ENCODE data around the gene RTEL1. TPM values are rescaled to one million over a fixed set of nuclear protein-coding genes. Genes with fewer than 3 reads are reported as not detected.

The RTEL1 gene
- total RNA-seq, 1 donor from 2014 or later: 55.5 TPM

DNA sequence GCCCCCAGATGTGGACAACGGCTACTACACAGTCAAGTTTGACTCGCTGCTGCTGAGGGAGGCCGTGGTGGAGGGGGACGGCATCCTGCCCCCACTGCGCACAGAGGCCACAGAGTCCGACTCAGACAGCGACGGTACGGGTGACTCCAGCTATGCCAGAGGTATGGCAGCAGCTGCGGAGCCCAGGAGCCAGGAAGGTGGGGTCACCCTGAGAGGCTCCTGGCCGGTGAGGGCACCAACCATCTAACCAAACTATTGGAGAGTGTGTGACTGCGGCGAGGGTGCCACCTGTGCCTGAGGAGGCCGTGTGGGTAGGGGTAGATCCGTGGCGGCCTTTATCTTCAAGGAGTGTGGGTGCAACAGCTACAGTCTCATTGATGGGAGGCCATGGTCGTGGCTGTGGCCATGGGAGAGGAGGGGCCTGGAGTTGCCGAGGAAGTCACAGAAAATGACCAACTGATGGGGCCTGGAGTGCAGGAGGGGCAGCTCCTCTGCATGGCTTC, 75.5 kb downstream of the RTEL1 start:
- DNase-seq (ENCODE audit: low spot score): no peak
- no peak overlapping the region for H3K27ac Mint-ChIP-seq
- H3K27me3 Mint-ChIP-seq (ENCODE audit: insufficient read depth): no peaks in the 10 kb centered on the region
- no peak overlapping the region for H3K4me3 Mint-ChIP-seq
- no peaks in the 10 kb centered on the region for H3K9me3 Mint-ChIP-seq
- H3K36me3 Mint-ChIP-seq (ENCODE audit: low read depth): peaks cover 22% of the 10 kb centered on the region
- intact Hi-C loops (cut with micrococcal nuclease): loop anchor here (5.0 to 10.0 kb wide), 2 partner anchors 96 to 241 kb away; partner anchors contain the start of gene SAMD10
- peaks cover 30% of the 10 kb centered on the region for H3K4me1 Mint-ChIP-seq (ENCODE audit: low read depth)

DNA sequence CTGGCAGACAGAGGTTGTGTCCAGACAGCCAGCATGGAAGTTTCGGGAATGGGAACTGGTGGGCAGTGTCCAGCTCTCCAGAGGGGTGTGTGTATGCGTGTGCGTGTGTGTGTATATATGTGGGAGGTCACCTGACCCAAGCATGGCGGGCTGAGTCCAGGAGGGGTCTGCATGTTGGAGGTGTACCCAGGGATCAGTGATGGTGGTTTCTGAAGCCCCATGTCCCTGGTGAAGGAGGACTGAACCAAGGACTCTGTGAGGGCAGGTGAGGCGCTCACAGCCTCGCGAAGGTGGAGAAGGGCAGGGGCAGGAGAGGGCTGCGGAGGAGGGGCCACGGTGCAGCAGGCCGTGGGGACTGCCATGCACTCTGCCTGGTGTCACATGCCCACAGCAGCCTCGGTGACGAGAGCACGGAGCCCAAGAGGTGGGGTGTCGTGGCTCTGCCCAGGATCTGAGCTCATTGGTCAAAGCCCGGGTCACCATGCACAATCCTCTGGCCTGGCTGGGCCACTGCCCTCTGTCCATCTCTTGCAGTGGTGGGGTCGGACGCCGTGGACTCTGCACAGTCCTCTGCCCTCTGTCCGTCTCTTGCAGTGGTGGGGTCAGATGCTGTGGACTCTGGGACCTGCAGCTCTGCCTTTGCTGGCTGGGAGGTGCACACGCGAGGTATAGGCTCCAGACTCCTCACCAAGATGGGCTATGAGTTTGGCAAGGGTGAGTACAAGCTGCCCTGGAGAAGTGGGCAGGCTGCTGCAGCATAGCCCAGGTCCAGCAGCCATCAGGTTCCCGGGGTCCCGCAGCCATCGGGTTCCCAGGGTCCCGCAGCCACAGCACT, 76.2 kb downstream of the RTEL1 start:
- no peak overlapping the region for H3K4me3 Mint-ChIP-seq
- H3K27ac Mint-ChIP-seq: no peak overlapping the region
- peaks cover 20% of the 10 kb centered on the region for H3K36me3 Mint-ChIP-seq (ENCODE audit: low read depth)
- DNase-seq (ENCODE audit: low spot score): no peak
- H3K27me3 Mint-ChIP-seq (ENCODE audit: insufficient read depth): no peaks in the 10 kb centered on the region
- H3K4me1 Mint-ChIP-seq (ENCODE audit: low read depth): peaks cover 25% of the 10 kb centered on the region
- H3K9me3 Mint-ChIP-seq: no peaks in the 10 kb centered on the region
- intact Hi-C loops (cut with micrococcal nuclease): loop anchor here (5.0 to 10.0 kb wide), 2 partner anchors 97 to 240 kb away; partner anchors contain the start of gene SAMD10

DNA sequence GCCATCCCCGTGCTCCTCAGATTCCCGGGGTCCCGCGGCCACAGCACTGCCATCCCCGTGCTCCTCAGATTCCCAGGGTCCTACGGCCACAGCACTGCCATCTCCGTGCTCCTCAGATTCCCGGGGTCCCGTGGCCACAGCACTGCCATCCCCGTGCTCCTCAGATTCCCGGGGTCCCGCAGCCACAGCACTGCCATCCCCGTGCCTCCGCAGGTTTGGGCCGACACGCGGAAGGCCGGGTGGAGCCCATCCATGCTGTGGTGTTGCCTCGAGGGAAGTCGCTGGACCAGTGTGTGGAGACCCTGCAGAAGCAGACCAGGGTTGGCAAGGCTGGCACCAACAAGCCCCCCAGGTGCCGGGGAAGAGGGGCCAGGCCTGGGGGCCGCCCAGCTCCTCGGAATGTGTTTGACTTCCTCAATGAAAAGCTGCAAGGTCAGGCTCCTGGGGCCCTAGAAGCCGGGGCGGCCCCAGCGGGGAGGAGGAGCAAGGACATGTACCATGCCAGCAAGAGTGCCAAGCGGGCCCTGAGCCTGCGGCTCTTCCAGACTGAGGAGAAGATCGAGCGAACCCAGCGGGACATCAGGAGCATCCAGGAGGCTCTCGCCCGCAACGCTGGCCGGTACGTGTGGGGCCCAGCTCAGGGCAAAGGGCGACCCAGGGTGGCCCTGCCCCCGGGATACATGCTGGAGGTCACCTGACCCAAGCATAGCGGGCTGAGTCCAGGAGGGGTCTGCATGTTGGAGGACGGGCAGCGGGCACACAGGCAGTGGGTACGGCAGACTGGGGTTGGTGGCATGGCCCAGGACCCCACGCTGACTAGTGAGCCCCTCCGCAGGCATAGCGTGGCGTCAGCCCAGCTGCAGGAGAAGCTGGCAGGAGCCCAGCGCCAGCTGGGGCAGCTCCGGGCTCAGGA, 77.1 kb downstream of the RTEL1 start:
- intact Hi-C loops (cut with micrococcal nuclease): loop anchor here (5.0 to 10.0 kb wide), 4 partner anchors 98 to 307 kb away; partner anchors contain the start of genes PTK6 and SAMD10
- Mint-ChIP-seq H3K27me3 (ENCODE audit: insufficient read depth) (no peaks in the 10 kb centered on the region), H3K36me3 (ENCODE audit: low read depth) (peaks cover 18% of the 10 kb centered on the region), H3K9me3 (no peaks in the 10 kb centered on the region), H3K4me1 (ENCODE audit: low read depth) (peaks cover 21% of the 10 kb centered on the region), H3K27ac (no peak overlapping the region), H3K4me3 (peak overlapping the region; percentile 79)
- DNase-seq (ENCODE audit: low spot score): no peak

DNA sequence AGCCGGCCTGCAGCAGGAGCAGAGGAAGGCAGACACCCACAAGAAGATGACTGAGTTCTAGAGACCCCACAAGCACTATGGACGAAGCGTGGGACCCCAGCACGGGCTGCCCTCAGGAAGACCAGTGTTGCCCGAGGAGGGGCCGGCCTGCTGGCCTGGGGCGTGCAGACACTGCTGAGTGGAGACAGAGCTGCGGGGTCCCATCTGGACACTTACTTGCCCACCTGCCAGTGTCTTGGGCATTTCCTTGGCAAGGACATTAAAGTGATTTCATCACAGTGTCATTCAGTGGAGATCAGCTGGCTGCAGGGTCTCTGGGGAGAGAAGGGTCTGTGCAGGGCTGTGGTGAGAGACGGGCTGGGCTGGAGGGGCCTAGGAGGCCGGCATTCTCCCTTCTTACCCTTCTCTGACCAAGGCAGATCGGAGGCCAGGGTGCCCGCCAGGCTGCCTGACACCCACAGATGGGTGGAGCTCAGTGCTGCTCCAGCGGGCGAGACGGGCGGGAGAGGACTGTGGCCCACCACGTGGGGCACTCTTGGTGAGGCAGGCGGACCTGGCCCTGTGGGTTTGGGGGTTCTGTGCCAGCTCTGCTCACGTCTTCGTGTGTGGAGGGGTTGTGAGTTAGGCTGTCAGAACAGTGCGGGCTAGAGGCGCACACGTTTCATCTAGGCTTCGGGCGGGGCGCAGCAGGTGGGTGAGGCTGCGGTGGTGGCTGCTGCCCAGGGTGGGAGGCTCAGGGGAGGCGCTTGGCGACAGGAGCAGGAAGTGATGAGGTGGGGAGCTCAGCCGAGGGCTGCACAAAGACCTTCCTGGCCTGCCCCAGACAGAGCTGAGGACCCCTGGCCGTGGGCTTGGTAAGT, 78.0 kb downstream of the RTEL1 start, which contains the start of gene LIME1:
LIME1 (plus strand) TSS at position 806 of the 860 bp plus-strand sequence. CDS start 886 bp downstream, outside the sequence.
- Mint-ChIP-seq H3K36me3 (ENCODE audit: low read depth) (peaks cover 18% of the 10 kb centered on the region), H3K4me1 (ENCODE audit: low read depth) (peaks cover 21% of the 10 kb centered on the region), H3K27me3 (ENCODE audit: insufficient read depth) (no peaks in the 10 kb centered on the region), H3K9me3 (no peaks in the 10 kb centered on the region), H3K27ac (peak within 1 kb of the TSS; percentile 2), H3K4me3 (peak within 1 kb of the TSS; percentile 79)
- intact Hi-C loops (cut with micrococcal nuclease): loop anchor here (5.0 to 10.0 kb wide), 3 partner anchors 199 to 306 kb away; partner anchors contain the start of genes PTK6 and SAMD10
- DNase-seq (ENCODE audit: low spot score): peak; percentile 53

DNA sequence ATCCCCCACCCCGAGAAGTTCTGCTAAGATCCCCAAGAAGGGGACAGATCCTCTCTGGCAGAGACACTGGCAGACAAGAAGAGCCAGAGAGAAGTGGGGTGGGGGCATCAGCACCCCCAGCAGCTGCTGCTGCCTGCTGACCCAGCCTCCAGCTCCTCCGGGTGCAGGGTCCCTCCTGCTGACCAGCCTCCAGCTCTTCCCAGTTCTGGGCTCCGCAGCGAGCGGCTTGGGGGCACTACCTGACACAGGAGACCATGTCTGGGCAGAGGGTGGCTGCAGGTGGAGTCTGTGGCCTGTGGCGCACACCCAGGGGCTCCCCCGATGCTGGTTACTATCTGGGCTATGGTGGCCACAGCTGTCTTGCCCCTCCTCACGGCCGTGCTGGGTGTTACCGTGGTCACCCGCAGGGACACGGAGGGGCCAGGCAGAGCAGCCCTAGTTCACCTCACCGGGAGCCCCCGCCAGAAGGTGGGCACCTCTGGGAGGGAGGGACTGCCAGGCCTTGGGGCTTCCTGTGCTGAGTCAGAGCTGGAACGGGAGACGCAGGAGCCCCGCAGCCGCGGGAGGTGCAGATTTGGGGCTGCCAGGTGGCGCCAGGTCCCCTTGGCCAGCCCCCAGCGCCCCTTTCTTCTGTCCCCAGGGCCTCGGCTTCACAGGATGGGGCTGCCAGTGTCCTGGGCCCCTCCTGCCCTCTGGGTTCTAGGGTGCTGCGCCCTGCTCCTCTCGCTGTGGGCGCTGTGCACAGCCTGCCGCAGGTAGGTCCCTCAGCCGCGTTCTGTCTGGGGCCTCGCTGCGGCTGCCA, 79.0 kb downstream of the RTEL1 start:
- H3K27me3 Mint-ChIP-seq (ENCODE audit: insufficient read depth): no peaks in the 10 kb centered on the region

DNA sequence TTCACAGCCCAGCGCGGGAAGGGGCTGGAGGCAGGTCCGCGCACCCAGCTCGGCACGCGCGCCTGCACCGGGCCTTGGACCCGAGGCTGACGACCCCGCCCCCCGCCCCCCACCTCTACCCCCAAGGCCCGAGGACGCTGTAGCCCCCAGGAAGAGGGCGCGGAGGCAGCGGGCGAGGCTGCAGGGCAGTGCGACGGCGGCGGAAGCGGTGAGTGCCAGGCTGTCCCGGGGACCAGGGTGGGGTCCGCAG, 79.5 kb downstream of the RTEL1 start:
- H3K27me3 Mint-ChIP-seq (ENCODE audit: insufficient read depth): no peaks in the 10 kb centered on the region
- H3K27ac Mint-ChIP-seq: no peak overlapping the region
- H3K36me3 Mint-ChIP-seq (ENCODE audit: low read depth): peaks cover 18% of the 10 kb centered on the region
- H3K9me3 Mint-ChIP-seq: no peaks in the 10 kb centered on the region
- intact Hi-C loops (cut with micrococcal nuclease): loop anchor here (5.0 to 10.0 kb wide), 3 partner anchors 200 to 305 kb away; partner anchors contain the start of genes PTK6 and SAMD10
- peaks cover 21% of the 10 kb centered on the region for H3K4me1 Mint-ChIP-seq (ENCODE audit: low read depth)
- no peak for DNase-seq (ENCODE audit: low spot score)
- H3K4me3 Mint-ChIP-seq: no peak overlapping the region

More for the DNA sequence above, 79.0 kb downstream of the RTEL1 start:
- Mint-ChIP-seq H3K9me3 (no peaks in the 10 kb centered on the region), H3K27ac (no peak overlapping the region), H3K36me3 (ENCODE audit: low read depth) (peaks cover 18% of the 10 kb centered on the region), H3K4me1 (ENCODE audit: low read depth) (peaks cover 21% of the 10 kb centered on the region), H3K4me3 (peak overlapping the region; percentile 79)
- intact Hi-C loops (cut with micrococcal nuclease): loop anchor here (5.0 to 10.0 kb wide), 3 partner anchors 200 to 305 kb away; partner anchors contain the start of genes PTK6 and SAMD10
- no peak for DNase-seq (ENCODE audit: low spot score)

DNA sequence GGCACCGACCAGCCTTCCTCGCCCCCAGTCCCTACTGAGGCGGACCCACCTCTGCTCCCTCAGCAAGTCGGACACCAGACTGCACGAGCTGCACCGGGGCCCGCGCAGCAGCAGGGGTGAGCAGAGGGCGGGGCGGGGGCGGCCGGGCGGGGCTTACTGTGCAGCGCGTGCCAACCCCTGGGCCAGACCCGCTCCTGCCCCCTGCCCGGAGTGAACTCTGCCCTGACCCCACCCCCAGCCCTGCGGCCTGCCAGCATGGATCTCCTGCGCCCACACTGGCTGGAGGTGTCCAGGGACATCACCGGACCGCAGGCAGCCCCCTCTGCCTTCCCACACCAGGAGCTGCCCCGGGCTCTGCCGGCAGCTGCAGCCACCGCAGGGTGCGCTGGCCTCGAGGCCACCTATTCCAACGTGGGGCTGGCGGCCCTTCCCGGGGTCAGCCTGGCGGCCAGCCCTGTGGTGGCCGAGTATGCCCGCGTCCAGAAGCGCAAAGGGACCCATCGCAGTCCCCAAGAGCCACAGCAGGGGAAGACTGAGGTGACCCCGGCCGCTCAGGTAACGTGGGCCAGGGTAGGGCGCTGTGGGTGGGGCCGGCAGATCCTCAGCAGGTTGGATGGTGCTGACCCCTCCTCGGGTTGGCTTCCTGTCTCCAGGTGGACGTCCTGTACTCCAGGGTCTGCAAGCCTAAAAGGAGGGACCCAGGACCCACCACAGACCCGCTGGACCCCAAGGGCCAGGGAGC, 80.0 kb downstream of the RTEL1 start:
- Mint-ChIP-seq H3K27me3 (ENCODE audit: insufficient read depth) (no peaks in the 10 kb centered on the region), H3K36me3 (ENCODE audit: low read depth) (peaks cover 18% of the 10 kb centered on the region), H3K4me1 (ENCODE audit: low read depth) (peaks cover 21% of the 10 kb centered on the region), H3K4me3 (peak overlapping the region; percentile 33), H3K9me3 (no peaks in the 10 kb centered on the region), H3K27ac (no peak overlapping the region)
- DNase-seq (ENCODE audit: low spot score): no peak
- intact Hi-C loops (cut with micrococcal nuclease): loop anchor here (5.0 to 10.0 kb wide), 3 partner anchors 201 to 304 kb away; partner anchors contain the start of genes PTK6 and SAMD10

DNA sequence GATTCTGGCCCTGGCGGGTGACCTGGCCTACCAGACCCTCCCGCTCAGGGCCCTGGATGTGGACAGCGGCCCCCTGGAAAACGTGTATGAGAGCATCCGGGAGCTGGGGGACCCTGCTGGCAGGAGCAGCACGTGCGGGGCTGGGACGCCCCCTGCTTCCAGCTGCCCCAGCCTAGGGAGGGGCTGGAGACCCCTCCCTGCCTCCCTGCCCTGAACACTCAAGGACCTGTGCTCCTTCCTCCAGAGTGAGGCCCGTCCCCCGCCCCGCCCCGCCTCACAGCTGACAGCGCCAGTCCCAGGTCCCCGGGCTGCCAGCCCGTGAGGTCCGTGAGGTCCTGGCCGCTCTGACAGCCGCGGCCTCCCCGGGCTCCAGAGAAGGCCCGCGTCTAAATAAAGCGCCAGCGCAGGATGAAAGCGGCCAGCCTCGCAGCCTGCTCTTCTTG, 80.6 kb downstream of the RTEL1 start:
- DNase-seq (ENCODE audit: low spot score): no peak
- no peak overlapping the region for H3K27ac Mint-ChIP-seq
- peaks cover 17% of the 10 kb centered on the region for H3K36me3 Mint-ChIP-seq (ENCODE audit: low read depth)
- H3K4me1 Mint-ChIP-seq (ENCODE audit: low read depth): peaks cover 18% of the 10 kb centered on the region
- H3K9me3 Mint-ChIP-seq: no peaks in the 10 kb centered on the region
- intact Hi-C loops (cut with micrococcal nuclease): loop anchor here (1.0 to 10.0 kb wide), 4 partner anchors 7 to 304 kb away; partner anchors contain the start of genes PTK6 and SAMD10
- H3K27me3 Mint-ChIP-seq (ENCODE audit: insufficient read depth): no peaks in the 10 kb centered on the region
- peak overlapping the region; percentile 33 for H3K4me3 Mint-ChIP-seq

DNA sequence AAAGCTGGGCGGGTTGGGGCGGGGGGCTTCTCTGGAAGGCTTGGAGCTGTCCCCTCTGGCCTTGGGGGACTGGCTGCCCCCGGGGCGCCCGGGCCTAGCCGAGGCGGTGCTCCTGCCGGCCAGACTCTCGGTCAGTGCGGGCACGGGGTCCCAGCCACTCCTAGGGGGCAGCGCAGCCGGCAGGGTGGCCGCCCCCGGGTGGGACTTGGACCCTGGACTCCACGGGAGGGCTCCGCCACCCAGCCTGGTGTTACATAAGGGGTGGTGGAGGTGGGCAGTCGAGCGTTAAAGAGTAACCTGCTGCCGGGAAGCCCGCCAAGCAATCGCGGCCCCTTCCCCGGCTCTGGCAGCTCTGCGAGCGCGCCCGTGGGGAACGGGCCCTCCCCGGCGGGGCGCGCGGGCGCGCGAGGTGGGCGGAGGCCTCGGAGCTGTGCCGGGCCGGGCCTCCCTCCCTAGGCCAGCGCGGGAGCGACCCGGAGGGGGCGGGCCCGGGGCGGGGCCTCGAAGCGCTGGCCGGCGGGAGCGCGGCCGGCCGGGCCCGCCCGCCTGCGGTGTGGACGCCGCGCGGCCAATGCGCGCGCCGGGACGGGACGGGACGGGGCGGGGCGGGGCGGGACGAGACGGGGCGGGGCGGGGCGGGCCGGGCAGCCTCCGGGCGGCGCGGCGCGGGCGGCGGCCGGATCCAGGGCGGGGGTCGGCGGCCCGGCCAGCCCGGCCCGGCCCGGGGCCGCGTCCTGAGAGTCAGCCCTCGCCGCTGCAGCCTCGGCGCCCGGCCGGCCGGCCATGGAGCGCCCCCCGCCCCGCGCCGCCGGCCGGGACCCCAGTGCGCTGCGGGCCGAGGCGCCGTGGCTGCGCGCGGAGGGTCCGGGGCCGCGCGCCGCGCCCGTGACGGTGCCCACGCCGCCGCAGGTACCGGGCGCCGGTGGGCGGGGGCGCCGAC, 81.3 kb downstream of the RTEL1 start, which contains the start of gene SLC2A4RG:
SLC2A4RG (plus strand) TSS at position 647 of the 940 bp plus-strand sequence; CDS start at position 784, 137 bp downstream.
- Mint-ChIP-seq H3K9me3 (no peaks in the 10 kb centered on the region), H3K27me3 (ENCODE audit: insufficient read depth) (no peaks in the 10 kb centered on the region), H3K27ac (no peak within 1 kb of the TSS), H3K4me1 (ENCODE audit: low read depth) (peaks cover 11% of the 10 kb centered on the region), H3K36me3 (ENCODE audit: low read depth) (peaks cover 14% of the 10 kb centered on the region), H3K4me3 (peak within 1 kb of the TSS; percentile 53)
- intact Hi-C loops (cut with micrococcal nuclease): loop anchor here (1.0 to 10.0 kb wide), 5 partner anchors 8 to 303 kb away; partner anchors contain the start of genes PTK6 and SAMD10
- peak; percentile 68 for DNase-seq (ENCODE audit: low spot score)
